Activated CD4-positive, alpha-beta T cell treated with anti-CD3 and anti-CD28 coated beads, Interleukin-2, Interleukin-4, amounts not matched to agents 100 ng/mL and 50 ng/mL, durations not matched to agents 16 hours and 8 hours (primary cell): ENCODE data around the gene ING2.
A peak's percentile ranks its signal among the peaks of the same experiment; 100 is the strongest.
"Not testable (repeated sequence)": the region's sequence is repeated elsewhere in the genome, so short reads cannot be mapped to it uniquely, and the experiment has no call there.

Source experiments
- DNase-seq: peaks from one replicate; pipeline ENCODE4 v3.0.0-alpha.2; 2020; ENCODE audit warnings: low spot score

ING2 gene, protein sequence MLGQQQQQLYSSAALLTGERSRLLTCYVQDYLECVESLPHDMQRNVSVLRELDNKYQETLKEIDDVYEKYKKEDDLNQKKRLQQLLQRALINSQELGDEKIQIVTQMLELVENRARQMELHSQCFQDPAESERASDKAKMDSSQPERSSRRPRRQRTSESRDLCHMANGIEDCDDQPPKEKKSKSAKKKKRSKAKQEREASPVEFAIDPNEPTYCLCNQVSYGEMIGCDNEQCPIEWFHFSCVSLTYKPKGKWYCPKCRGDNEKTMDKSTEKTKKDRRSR

DNA sequence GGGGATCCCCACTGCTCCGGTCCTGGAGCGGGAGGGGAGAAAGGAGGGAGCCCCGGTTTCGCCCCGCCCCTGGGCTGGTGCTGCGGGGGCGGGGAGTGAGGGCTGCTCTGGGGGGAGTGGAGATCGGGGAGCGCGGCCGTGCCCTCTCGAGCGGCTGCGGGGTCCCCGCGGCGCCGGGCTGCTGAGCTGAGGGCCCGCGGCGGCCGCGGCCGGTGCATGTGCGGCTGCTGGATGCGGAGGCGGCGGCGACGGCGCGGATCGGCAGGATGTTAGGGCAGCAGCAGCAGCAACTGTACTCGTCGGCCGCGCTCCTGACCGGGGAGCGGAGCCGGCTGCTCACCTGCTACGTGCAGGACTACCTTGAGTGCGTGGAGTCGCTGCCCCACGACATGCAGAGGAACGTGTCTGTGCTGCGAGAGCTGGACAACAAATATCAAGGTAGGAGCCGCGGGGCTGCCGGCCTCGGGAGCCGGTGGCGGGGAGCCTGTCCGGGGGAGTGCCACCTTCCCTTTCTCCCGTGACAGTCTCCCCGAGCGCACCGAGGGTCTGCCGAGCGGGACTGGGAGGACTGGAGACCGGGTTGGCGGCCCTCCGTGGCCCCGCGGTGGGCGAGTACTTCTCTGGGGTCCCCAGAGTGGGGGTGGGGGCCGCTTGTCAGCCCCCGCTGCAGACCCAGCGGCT is at the start of gene ING2:
Gene ING2 (plus strand): TSS at position 129 of the 681 bp plus-strand sequence. CDS start 138 bp downstream, at position 267.
- no peak for DNase-seq

DNA sequence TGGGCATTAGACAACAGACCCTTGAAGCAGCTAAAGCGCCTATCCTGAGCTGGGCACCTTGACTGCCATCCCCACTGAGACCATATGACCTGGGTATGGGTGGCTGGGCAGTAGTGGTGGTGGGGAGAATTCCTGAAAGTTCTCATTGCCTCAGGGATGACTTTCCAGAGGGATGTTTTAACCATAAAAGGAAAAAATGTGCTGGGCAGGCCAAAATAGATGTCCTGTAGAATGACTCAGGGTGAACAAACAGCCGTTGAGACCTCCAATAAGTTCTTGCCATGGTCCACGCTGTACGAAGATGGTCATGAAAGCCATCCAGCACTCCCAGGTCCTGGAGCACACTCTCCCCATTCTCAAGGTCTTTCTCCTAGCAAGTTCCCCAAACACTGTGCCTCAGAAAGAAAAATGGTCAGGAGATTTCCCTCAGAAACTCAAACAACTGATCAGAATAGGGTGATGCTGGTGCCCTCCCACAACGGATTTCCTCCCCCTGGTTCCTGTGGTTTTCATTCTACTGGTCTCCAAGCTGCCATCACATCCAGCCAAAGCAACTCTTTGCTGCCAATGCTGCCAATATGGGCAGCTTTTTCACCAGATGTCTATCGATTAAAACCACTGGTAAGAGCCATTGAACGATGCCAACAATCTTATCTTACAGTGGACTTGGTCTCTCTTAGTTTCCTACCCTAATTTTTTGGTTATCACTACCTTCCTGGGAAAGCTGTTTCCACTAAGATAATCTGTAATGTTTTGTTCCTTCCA is 49.2 kb upstream of the ING2 start:
- no peak for DNase-seq

DNA sequence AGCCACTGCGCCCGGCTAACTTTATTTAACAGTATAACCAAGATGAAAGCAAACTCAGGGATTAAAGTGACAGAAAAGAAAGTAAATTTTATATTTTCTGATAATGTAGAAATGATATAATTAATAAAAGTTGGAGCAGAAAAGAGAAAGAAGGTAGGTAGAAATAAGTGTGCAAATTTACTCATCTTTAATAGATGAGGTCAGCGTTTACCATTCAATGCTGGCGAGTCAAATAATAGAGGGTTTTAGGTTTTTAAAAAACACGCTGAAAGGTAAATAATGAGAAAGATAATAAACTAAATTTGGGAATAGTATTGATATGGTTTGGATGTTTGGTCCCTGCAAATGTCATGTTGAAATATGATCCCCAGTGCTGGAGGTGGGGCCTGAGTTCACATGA is 46.9 kb upstream of the ING2 start:
- no peak for DNase-seq

DNA sequence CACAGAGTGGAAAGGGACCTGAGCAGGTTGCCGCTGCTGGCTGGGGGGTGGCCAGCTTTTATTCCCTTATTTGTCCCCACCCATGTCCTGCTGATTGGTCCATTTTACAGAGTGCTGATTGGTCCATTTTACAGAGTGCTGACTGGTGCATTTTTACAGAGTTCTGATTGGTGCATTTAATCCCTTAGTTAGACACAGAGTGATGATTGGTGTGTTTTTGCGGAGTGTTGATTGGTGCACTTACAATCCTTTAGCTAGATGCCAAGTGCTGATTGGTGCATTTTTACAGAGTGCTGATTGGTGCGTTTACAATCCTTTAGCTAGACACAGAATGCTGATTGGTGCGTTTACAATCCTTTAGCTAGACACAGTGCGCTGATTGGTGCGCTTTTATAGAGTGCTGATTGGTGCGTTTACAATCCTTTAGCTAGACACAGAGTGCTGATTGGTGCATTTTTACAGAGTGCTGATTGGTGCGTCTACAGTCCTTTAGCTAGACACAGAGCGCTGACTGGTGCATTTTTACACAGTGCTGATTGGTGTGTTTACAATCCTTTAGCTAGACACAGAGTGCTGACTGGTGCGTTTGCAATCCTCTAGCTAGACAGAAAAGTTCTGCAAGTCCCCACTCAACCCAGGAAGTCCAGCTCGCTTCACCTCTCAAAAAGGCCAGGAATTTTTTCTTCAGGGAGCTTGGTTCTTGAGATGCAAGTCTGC is 40.8 kb upstream of the ING2 start:
- not testable (repeated sequence) for DNase-seq

DNA sequence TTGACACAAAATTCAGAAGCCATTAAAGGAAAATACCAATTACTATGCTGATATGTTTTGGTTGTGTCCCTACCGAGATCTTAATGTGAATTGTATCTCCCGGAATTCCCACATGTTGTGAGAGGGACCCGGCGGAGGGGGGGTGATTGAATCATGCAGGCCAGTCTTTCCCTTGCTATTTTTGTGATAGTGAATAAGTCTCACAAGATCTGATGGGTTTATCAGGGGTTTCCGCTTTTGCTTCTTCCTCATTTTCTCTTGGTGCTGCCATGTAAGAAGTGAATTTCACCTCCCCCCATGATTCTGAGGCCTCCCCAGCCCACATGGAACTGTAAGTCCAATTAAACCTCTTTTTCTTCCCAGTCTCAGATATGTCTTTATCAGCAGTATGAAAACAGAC is 39.0 kb upstream of the ING2 start:
- DNase-seq, result not testable (repeated sequence)

GRCh38 chr4:183467246-183467645 is 37.6 kb upstream of the ING2 start:
- DNase-seq, result no peak

- no peak for DNase-seq
Observed at GRCh38 chr4:183468210-183469095, 36.4 kb upstream of the ING2 start.

- no peak for DNase-seq
Observed at GRCh38 chr4:183469285-183469684, 35.6 kb upstream of the ING2 start.

- DNase-seq, result no peak
Observed at GRCh38 chr4:183469936-183470335, 34.9 kb upstream of the ING2 start.

- no peak for DNase-seq
Observed at GRCh38 chr4:183470821-183471220, 34.0 kb upstream of the ING2 start.

- DNase-seq, result peak; percentile 68
Observed at GRCh38 chr4:183471946-183472708, 32.7 kb upstream of the ING2 start.

- DNase-seq, result no peak
Observed at GRCh38 chr4:183478123-183478522, 26.7 kb upstream of the ING2 start.

- no peak for DNase-seq
Observed at GRCh38 chr4:183478926-183479325, 25.9 kb upstream of the ING2 start.

DNA sequence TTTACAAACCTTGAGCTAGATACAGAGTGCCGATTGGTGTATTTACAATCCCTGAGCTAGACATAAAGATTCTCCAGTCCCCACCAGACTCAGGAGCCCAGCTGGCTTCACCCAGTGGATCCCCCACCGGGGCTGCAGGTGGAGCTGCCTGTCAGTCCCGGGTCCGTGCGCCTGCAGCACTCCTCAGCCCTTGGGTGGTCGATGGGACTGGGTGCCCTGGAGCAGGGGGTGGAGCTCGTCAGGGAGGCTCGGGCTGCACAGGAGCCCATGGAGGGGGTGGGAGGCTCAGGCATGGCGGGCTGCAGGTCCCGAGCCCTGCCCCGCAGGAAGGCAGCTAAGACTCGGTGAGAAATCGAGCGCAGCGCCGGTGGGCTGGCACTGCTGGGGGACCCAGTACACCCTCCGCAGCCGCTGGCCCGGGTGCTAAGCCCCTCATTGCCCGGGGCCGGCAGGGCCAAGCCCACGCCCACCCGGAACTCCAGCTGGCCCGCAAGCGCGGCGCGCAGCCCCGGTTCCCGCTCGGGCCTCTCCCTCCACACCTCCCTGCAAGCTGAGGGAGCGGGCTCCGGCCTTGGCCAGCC is 22.3 kb upstream of the ING2 start:
- not testable (repeated sequence) for DNase-seq

DNA sequence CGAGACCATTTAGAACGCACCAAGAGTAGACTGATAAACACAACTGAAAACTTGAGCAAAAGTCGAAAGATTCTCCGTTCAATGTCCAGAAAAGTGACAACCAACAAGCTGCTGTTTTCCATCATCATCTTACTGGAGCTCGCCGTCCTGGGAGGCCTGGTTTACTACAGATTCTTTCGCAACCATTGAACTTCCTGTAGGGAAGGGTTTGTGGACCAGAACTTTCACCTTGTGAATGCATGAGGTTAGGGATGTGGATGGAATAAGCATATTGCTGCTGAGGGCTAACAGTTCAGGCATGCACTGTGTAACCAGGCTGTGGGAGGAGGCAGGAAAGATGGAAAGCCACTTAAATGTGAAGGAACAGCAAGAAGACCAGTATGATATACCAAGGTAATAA is 20.9 kb upstream of the ING2 start:
- no peak for DNase-seq

DNA sequence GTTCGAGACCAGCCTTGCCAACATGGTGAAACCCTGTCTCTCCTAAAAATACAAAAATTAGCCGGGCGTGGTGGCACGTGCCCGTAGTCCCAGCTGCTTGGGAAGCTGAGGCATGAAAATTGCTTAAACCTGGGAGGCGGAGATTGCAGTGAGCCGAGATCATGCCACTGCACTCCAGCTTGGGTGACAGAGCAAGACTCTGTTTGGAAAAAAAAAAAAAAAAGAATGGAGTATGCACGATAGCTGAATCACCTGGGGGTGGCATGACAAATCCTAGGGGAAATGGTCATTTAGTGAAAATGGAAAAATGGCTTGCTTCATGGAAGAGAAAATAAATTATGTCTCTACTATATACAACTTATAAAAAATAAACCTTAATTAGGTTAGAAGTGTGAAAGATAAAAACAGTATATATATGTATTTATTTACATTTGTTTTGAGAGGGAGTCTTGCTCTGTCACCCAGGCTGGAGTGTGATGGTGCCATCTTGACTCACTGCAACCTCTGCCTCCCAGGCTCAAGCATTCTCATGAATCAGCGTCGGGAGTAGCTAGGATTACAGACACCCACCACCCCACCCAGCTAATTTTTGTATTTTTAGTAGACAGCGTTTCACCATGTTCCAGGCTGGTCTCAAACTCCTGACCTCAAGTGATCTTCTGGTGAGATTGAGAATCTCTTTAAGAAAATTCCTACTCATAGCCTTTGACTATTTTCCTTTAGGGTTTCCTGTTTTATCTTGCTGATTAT is 19.3 kb upstream of the ING2 start:
- DNase-seq, result no peak

DNA sequence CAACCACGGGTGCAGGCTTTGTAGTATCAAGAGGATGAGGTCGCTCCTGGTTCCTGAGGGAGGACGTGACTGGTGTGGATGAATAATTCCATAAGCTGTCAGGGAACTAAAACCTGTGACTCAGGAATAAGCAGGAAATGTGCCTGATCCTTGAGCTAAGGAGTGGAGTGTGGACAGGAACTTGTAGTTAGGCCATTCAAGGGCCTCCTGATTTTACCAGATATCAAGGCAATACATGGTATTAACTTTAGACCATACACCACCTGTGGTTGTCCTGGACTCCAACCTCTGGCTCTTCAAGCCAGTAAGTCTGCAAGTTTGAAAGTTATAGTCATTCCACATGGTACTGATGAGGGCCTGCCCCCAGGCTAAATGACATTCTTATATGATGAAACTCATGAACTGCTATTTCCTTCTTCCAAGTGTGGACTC is 12.1 kb upstream of the ING2 start:
- DNase-seq, result no peak

- DNase-seq, result no peak
Observed at GRCh38 chr4:183493246-183493645, 11.6 kb upstream of the ING2 start.

- no peak for DNase-seq
Observed at GRCh38 chr4:183495184-183495583, 9.7 kb upstream of the ING2 start.
